Trophoblast cell (in vitro differentiated cells and primary cell): ENCODE data around the gene PEDS1.

Experiments
- DNase-seq, 2 donors: peaks; one replicate each; pipeline ENCODE4 v3.0.0-alpha.2; 2016
- H2AFZ ChIP-seq: 2 replicates; pipeline ENCODE4 v1.6.1; 2013; ENCODE audit warnings: low read length, moderate library complexity, mild to moderate bottlenecking; ENCODE audit not compliant: insufficient read depth, poor library complexity
- H2AK5ac ChIP-seq: 2 replicates; pipeline ENCODE4 v1.6.1; 2013; ENCODE audit warnings: mild to moderate bottlenecking, low read length
- H2BK120ac ChIP-seq: 2 replicates; pipeline ENCODE4 v1.6.1; 2013; ENCODE audit warnings: low read length, mild to moderate bottlenecking, moderate library complexity; ENCODE audit not compliant: insufficient read depth, poor library complexity
- H2BK12ac ChIP-seq: 2 replicates; pipeline ENCODE4 v1.6.1; 2013; ENCODE audit warnings: mild to moderate bottlenecking, low read length, moderate library complexity
- H2BK5ac ChIP-seq: 2 replicates; pipeline ENCODE4 v1.6.1; 2013; ENCODE audit warnings: low read length, low read depth, moderate library complexity, mild to moderate bottlenecking; ENCODE audit not compliant: poor library complexity
- H3K14ac ChIP-seq: 2 replicates; pipeline ENCODE4 v1.6.1; 2013; ENCODE audit warnings: mild to moderate bottlenecking, low read length
- H3K18ac ChIP-seq: 2 replicates; pipeline ENCODE4 v1.6.1; 2013; ENCODE audit warnings: mild to moderate bottlenecking, low read length
- H3K23ac ChIP-seq: 2 replicates; pipeline ENCODE4 v1.6.1; 2013; ENCODE audit warnings: low read length
- H3K27ac ChIP-seq: 2 replicates; pipeline ENCODE4 v1.5.1; 2013; ENCODE audit warnings: low read depth, mild to moderate bottlenecking, inconsistent platforms, low read length, moderate library complexity
- H3K27me3 ChIP-seq: 2 replicates; pipeline ENCODE4 v1.6.1; 2013; ENCODE audit warnings: inconsistent platforms, mild to moderate bottlenecking, low read length, moderate library complexity; ENCODE audit not compliant: insufficient read depth
- H3K36me3 ChIP-seq, 2 experiments: 1 replicate in 1 of 2; 2 replicates in 1 of 2; pipeline ENCODE4 v1.6.1; 2013; ENCODE audit warnings: low read length in 2 of 2, mild to moderate bottlenecking in 2 of 2, moderate library complexity in 1 of 2; ENCODE audit not compliant: insufficient read depth in 2 of 2, control insufficient read depth in 1 of 2
- H3K4ac ChIP-seq: 2 replicates; pipeline ENCODE4 v1.6.1; 2013; ENCODE audit warnings: low read depth, mild to moderate bottlenecking, low read length, moderate library complexity
- H3K4me1 ChIP-seq, 2 experiments: 1 replicate in 1 of 2; 2 replicates in 1 of 2; pipeline ENCODE4 v1.6.1; 2013; ENCODE audit warnings: low read length in 2 of 2, mild to moderate bottlenecking in 2 of 2, moderate library complexity in 1 of 2; ENCODE audit not compliant: insufficient read depth in 2 of 2, control insufficient read depth in 1 of 2
- H3K4me2 ChIP-seq: 2 replicates; pipeline ENCODE4 v1.6.1; 2013; ENCODE audit warnings: inconsistent platforms, mild to moderate bottlenecking, low read length, moderate library complexity
- H3K4me3 ChIP-seq: 2 replicates; pipeline ENCODE4 v1.5.1; 2013; ENCODE audit warnings: mild to moderate bottlenecking, low read depth, low read length, inconsistent platforms
- H3K79me1 ChIP-seq: one replicate; pipeline ENCODE4 v1.6.1; 2013; ENCODE audit warnings: low read length
- H3K79me2 ChIP-seq: 2 replicates; pipeline ENCODE4 v1.6.1; 2013; ENCODE audit warnings: low read length, mild to moderate bottlenecking; ENCODE audit not compliant: control insufficient read depth, insufficient read depth, poor library complexity
- H3K9ac ChIP-seq: 2 replicates; pipeline ENCODE4 v1.6.1; 2013; ENCODE audit warnings: mild to moderate bottlenecking, low read length
- H3K9me3 ChIP-seq: 2 replicates; pipeline ENCODE4 v1.6.1; 2013; ENCODE audit warnings: low read depth, mild to moderate bottlenecking, control low read depth, inconsistent platforms, low read length; ENCODE audit not compliant: insufficient read depth
- H4K12ac ChIP-seq: 2 replicates; pipeline ENCODE4 v1.6.1; 2013; ENCODE audit warnings: low read depth, mild to moderate bottlenecking, low read length, moderate library complexity
- H4K8ac ChIP-seq: 2 replicates; pipeline ENCODE4 v1.6.1; 2013; ENCODE audit warnings: low read depth, mild to moderate bottlenecking, low read length, moderate library complexity
- H4K91ac ChIP-seq: one replicate; pipeline ENCODE4 v1.6.1; 2013; ENCODE audit warnings: low read depth, mild to moderate bottlenecking, low read length, moderate library complexity
- WGBS: extraction: QIAGEN DNeasy Blood & Tissue Kit; methylation state at CpG from one replicate; pipeline ENCODE4 v1.1.7; 2013; ENCODE audit warnings: missing lambda C conversion rate; ENCODE audit not compliant: insufficient read length, insufficient coverage; ENCODE audit errors: extremely low coverage; 5-methylcytosine and 5-hydroxymethylcytosine counted together

The PEDS1 gene

DNA sequence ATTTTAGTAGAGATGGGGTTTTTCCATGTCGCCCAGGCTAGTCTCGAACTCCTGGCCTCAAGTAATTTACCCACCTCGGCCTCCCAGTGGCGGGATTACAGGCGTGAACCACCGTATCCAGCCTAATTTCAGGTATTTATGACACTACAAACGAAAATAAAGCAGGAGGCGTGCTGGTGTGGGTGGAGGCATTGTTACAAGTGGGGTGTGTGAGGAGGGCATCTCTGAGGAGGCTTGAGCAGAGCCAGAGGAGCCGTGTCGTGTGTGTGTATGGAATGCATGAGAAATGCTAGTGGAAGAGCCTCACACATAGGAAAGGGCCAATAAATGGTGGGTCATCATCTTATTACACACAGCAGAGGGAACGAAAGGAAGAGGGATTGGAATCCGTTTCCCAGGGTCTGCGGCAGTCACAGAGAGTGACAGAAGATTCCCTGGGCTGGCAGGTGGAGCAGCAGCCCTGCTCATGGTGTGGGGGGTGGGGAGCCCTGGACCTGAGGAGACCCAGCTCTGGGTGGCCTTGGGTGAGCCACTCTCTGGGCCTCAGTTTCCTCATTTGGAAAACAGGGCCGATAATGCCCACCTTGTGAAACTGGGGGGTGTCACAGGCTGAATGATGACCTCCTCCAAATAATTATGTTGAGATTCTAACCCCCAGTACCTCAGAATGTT lies 17.2 kb upstream of the PEDS1 start:
- Histone ChIP-seq H3K27me3 (no peaks in the 10 kb centered on the region), H3K4ac (no peak overlapping the region), H3K18ac (no peak overlapping the region), H2BK12ac (peak overlapping the region; percentile 84), H2AK5ac (peak overlapping the region; percentile 21), H4K91ac (peak overlapping the region; percentile 60), H3K79me1 (peaks cover 22% of the 10 kb centered on the region), H4K8ac (no peak overlapping the region), H2BK120ac (peak overlapping the region; percentile 32), H3K36me3 (no peaks in the 10 kb centered on the region), H3K4me1 (peaks cover 8 to 13% of the 10 kb centered on the region in 2 experiments), H4K12ac (no peak overlapping the region), H3K9ac (no peak overlapping the region), H2BK5ac (no peak overlapping the region), H3K23ac (no peak overlapping the region), H3K9me3 (no peaks in the 10 kb centered on the region), H2AFZ (no peak overlapping the region), H3K79me2 (peaks cover 5% of the 10 kb centered on the region), H3K4me2 (no peak overlapping the region), H3K27ac (no peak overlapping the region), H3K14ac (peak overlapping the region; percentile 10), H3K4me3 (no peak overlapping the region)
- no CpG with 5 or more reads among the region's 14 CpGs for WGBS
- no peak for DNase-seq

DNA sequence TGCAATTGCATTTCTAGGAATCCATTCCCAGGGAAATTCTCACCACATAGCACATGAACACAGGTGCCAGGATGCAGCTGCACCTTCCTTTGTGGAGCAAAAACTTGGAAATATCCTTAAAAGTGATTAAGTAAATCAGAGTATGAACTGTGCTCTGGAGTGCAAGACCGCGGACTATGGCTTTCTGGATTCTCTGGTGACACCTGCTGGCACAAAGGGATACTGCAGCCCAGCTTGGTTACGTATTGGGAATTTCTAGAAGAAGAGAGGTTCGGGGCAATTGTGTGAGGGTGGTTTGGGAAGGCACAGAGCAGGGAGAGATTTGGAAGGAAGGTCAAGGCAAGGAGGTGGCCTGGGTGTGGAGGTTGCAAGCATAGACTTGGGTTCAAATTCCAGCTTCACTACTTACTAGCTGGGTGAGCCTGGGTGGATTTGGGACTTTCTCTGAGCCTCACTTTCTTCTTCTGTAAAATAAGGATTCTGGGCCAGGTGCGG lies 15.9 kb upstream of the PEDS1 start:
- no peak overlapping the region for H2BK5ac ChIP-seq
- peaks cover 5% of the 10 kb centered on the region for H3K79me2 ChIP-seq
- no peak overlapping the region for H3K27ac ChIP-seq
- no peaks in the 10 kb centered on the region for H3K27me3 ChIP-seq
- no peak overlapping the region for H2AFZ ChIP-seq
- no CpG with 5 or more reads among the region's 5 CpGs for WGBS
- H4K8ac ChIP-seq: no peak overlapping the region
- peaks cover 26% of the 10 kb centered on the region for H3K79me1 ChIP-seq
- H2BK120ac ChIP-seq: peak overlapping the region; percentile 10
- no peak overlapping the region for H3K4me3 ChIP-seq
- no peak overlapping the region for H3K9ac ChIP-seq
- H2BK12ac ChIP-seq: peak overlapping the region; percentile 12
- peak; percentile 93 to 97 for DNase-seq
- H3K4me2 ChIP-seq: no peak overlapping the region
- H3K23ac ChIP-seq: no peak overlapping the region
- no peak overlapping the region for H3K14ac ChIP-seq
- H3K36me3 ChIP-seq: no peaks in the 10 kb centered on the region
- no peak overlapping the region for H3K4ac ChIP-seq
- H3K9me3 ChIP-seq: no peaks in the 10 kb centered on the region
- no peak overlapping the region for H2AK5ac ChIP-seq
- H4K12ac ChIP-seq: no peak overlapping the region
- no peak overlapping the region for H3K18ac ChIP-seq
- no peak overlapping the region for H4K91ac ChIP-seq
- H3K4me1 ChIP-seq: peaks cover 14 to 16% of the 10 kb centered on the region in 2 experiments

DNA sequence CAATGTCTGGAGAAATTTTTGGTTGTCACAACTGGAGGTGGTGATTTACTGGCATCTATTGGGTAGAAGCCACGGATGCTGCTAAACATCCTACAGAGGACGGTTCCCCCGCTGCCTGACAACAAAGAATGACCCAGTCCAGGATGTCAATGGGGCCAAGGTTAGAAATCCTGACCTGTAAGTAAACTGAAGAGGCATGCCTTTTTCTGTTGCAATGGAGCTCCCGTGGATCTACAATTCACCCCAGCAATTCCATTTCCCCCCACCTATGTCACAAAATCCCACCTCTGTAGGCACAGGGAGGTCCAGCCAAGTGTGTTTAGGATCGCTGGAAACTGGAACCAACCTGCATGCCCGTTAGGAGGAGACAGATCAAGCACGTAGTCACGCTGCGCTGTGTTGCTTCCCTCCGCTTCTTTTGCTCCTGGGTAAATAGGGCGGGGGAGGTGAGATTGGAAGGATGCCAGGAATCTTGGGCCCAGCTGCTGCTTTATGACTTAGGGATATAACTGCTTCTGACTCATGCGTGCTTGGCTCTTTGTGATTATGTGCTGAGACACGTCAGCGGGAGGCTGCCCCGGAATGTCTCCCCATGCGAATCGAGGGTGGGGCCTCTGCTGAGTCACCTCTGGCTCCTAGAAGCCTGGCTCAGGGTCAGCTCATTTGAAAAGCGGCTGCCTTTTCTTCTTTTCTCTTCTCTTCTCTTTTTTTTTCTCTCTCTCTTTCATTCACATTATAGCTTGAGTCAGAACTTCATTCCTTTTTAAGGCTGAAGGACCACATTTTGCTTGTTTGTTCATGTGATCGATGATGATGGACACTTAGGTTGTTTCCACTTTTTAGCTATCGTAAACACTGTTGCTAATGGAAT lies 12.4 kb upstream of the PEDS1 start:
- no peaks in the 10 kb centered on the region for H3K27me3 ChIP-seq
- no peak overlapping the region for H3K4me3 ChIP-seq
- peak overlapping the region; percentile 84 for H2BK12ac ChIP-seq
- no peaks in the 10 kb centered on the region for H3K79me2 ChIP-seq
- no peak overlapping the region for H2AK5ac ChIP-seq
- peaks cover 12% of the 10 kb centered on the region for H3K79me1 ChIP-seq
- no peaks in the 10 kb centered on the region for H3K9me3 ChIP-seq
- H3K18ac ChIP-seq: peak overlapping the region; percentile 78
- no peak overlapping the region for H4K12ac ChIP-seq
- peaks cover 13% of the 10 kb centered on the region in 2 experiments for H3K4me1 ChIP-seq
- WGBS: no CpG with 5 or more reads among the region's 20 CpGs
- H4K91ac ChIP-seq: peak overlapping the region; percentile 75
- no peaks in the 10 kb centered on the region for H3K36me3 ChIP-seq
- peak; percentile 100 for DNase-seq
- H2AFZ ChIP-seq: peak overlapping the region; percentile 6
- H4K8ac ChIP-seq: peak overlapping the region; percentile 62
- H3K4me2 ChIP-seq: peak overlapping the region; percentile 75
- peak overlapping the region; percentile 59 for H2BK120ac ChIP-seq
- no peak overlapping the region for H3K23ac ChIP-seq
- H3K27ac ChIP-seq: peak overlapping the region; percentile 95
- H3K14ac ChIP-seq: peak overlapping the region; percentile 47
- H3K4ac ChIP-seq: peak overlapping the region; percentile 8
- H3K9ac ChIP-seq: no peak overlapping the region
- peak overlapping the region; percentile 71 for H2BK5ac ChIP-seq

DNA sequence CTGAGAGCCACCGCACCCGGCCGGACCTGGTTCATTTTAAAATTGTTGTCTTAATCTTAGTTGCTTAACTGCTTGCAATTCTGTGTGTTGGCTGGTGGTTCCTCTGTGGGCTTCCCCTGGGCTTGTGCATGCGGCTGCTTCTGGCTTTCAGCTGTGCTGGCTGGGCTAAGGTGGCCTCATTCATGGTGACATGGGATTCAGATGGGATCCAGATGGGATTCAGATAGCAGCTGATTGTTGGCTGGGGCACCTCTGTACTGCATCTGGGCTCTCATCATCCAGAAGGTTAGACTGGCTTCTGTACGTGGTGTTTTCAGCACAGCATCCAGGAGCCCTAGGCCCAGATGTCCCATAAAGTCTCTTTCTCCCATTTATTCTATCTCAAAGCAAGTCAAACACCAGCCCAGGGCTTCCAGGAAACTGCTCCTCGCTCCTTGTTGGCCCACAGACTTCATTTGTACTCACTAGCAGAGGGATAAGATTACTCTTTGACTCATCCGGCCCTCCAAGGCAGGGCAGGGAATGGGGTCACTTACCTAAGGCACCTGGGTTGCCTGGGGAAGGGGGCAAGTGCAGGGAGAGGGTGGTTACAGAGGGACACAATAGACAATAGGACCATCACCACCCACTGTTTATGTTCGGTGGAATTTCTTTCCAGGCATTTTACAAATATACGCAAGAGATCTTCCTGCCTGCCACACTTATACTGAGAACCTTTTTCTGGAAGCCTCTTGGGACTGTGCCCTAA lies 10.2 kb upstream of the PEDS1 start:
- Histone ChIP-seq H3K36me3 (no peaks in the 10 kb centered on the region), H2BK12ac (peak overlapping the region; percentile 81), H2AFZ (no peak overlapping the region), H3K27ac (peak overlapping the region; percentile 35), H3K14ac (peak overlapping the region; percentile 68), H2AK5ac (peak overlapping the region; percentile 44), H3K79me2 (no peaks in the 10 kb centered on the region), H3K18ac (peak overlapping the region; percentile 43), H3K4me2 (no peak overlapping the region), H3K23ac (no peak overlapping the region), H4K12ac (no peak overlapping the region), H3K79me1 (peaks cover 9% of the 10 kb centered on the region), H3K9me3 (no peaks in the 10 kb centered on the region), H2BK120ac (peak overlapping the region; percentile 30), H3K27me3 (no peaks in the 10 kb centered on the region), H3K4me3 (no peak overlapping the region), H4K91ac (peak overlapping the region; percentile 55), H2BK5ac (peak overlapping the region; percentile 29), H3K4me1 (peaks cover 13 to 16% of the 10 kb centered on the region in 2 experiments), H3K4ac (peak overlapping the region; percentile 28), H4K8ac (peak overlapping the region; percentile 42), H3K9ac (no peak overlapping the region)
- WGBS: no CpG with 5 or more reads among the region's 9 CpGs
- DNase-seq: no peak
